Keratinocyte (primary cell): ENCODE measurements around the gene ANKRD44. TPM values are rescaled to one million over a fixed set of nuclear protein-coding genes. Genes with fewer than 3 reads are reported as not detected.

Source experiments
- DNase-seq: peaks from one replicate; pipeline ENCODE4 v3.0.0-alpha.2; 2011; ENCODE audit warnings: low read depth, missing footprints, low spot score
- FAIRE-seq: peaks from 2 replicates; lab custom pipeline; 2011; peaks lifted over from hg19 to GRCh38; lab: Jason Lieb, UNC
- H2AFZ ChIP-seq: 2 replicates; pipeline ENCODE4 v1.6.0; 2012; ENCODE audit warnings: low read length, control low read depth, inconsistent platforms; ENCODE audit not compliant: control insufficient read depth
- H3K27ac ChIP-seq: 2 replicates; pipeline ENCODE4 v1.5.1; 2011; ENCODE audit warnings: low read length; ENCODE audit not compliant: control insufficient read depth, insufficient read depth
- H3K27me3 ChIP-seq: 3 replicates; pipeline ENCODE4 v1.6.0; 2011; ENCODE audit warnings: low read length; ENCODE audit not compliant: control insufficient read depth, insufficient read depth; ENCODE audit errors: extremely low read depth
- H3K36me3 ChIP-seq, 2 experiments: 2 replicates in 1 of 2; 3 replicates in 1 of 2; pipeline ENCODE4 v1.5.1; 2011; ENCODE audit warnings: low read length in 2 of 2, mild to moderate bottlenecking in 1 of 2; ENCODE audit not compliant: control insufficient read depth in 2 of 2, insufficient read depth in 2 of 2; ENCODE audit errors: extremely low read depth in 1 of 2
- H3K4me1 ChIP-seq: 3 replicates; pipeline ENCODE4 v1.5.1; 2011; ENCODE audit warnings: low read length; ENCODE audit not compliant: control insufficient read depth, insufficient read depth; ENCODE audit errors: extremely low read depth
- H3K4me2 ChIP-seq: 3 replicates; pipeline ENCODE4 v1.6.0; 2011; ENCODE audit warnings: low read depth, low read length; ENCODE audit not compliant: control insufficient read depth, insufficient read depth; ENCODE audit errors: extremely low read depth
- H3K4me3 ChIP-seq, 3 experiments: fragments of 200-600 bp in 1 of 3; sonication (generic) in 1 of 3; 2 replicates in 2 of 3; 3 replicates in 1 of 3; pipeline ENCODE4 v1.5.1; 2011 to 2016; ENCODE audit warnings: low read length in 3 of 3, mild to moderate bottlenecking in 3 of 3, control low read depth in 2 of 3, inconsistent platforms in 1 of 3, low read depth in 1 of 3, mixed read lengths in 1 of 3, mixed run types in 1 of 3, moderate library complexity in 1 of 3; ENCODE audit not compliant: control insufficient read depth in 2 of 3, insufficient read depth in 2 of 3; ENCODE audit errors: extremely low read depth in 1 of 3
- H3K79me2 ChIP-seq: 2 replicates; pipeline ENCODE4 v1.6.0; 2012; ENCODE audit warnings: low read length; ENCODE audit not compliant: control insufficient read depth, insufficient read depth
- H3K9ac ChIP-seq: 3 replicates; pipeline ENCODE4 v1.6.0; 2011; ENCODE audit warnings: low read length; ENCODE audit not compliant: control insufficient read depth, insufficient read depth; ENCODE audit errors: extremely low read depth
- H3K9me1 ChIP-seq: 3 replicates; pipeline ENCODE4 v1.6.0; 2011; ENCODE audit warnings: low read length; ENCODE audit not compliant: control insufficient read depth, insufficient read depth; ENCODE audit errors: extremely low read depth
- H3K9me3 ChIP-seq: 2 replicates; pipeline ENCODE4 v1.5.1; 2012; ENCODE audit warnings: low read depth, low read length; ENCODE audit not compliant: control insufficient read depth
- H4K20me1 ChIP-seq: 3 replicates; pipeline ENCODE4 v1.6.0; 2011; ENCODE audit warnings: low read length; ENCODE audit not compliant: control insufficient read depth, insufficient read depth; ENCODE audit errors: extremely low read depth
- CTCF ChIP-seq, 3 experiments: IDR thresholded peaks in 1 of 3; conservative IDR thresholded peaks in 1 of 3; optimal IDR thresholded peaks in 1 of 3; 2 replicates in 2 of 3; 3 replicates in 1 of 3; pipeline versions ENCODE3 to v1.5.1; 2011; ENCODE audit warnings: low read length in 3 of 3, mild to moderate bottlenecking in 3 of 3, moderate library complexity in 2 of 3, control low read depth in 1 of 3, inconsistent platforms in 1 of 3; ENCODE audit not compliant: insufficient read depth in 2 of 3; ENCODE audit errors: extremely low read depth in 1 of 3
- EZH2 ChIP-seq: IDR thresholded peaks from one replicate; pipeline ENCODE4 v1.6.1; 2012; ENCODE audit warnings: inconsistent platforms, mild to moderate bottlenecking, low read length, moderate library complexity
- dilution Hi-C: fragments of 300-500 bp; cut with MboI; formaldehyde crosslinking; loops from one replicate; pipeline ENCODE4 v1.7.0; 2020; ENCODE audit warnings: low sequenced_read_pairs; ENCODE audit not compliant: extremely low pct_ligation_motif_present
- polyA plus RNA-seq, 5 experiments: library from polyadenylated mRNA; depleted of rRNA in 3 of 5; stranded (reverse) in 3 of 5; stranded (forward) in 1 of 5; unstranded in 1 of 5; fragments of >200 nt; gene quantifications; 1 replicate in 1 of 5; 2 replicates in 3 of 5; 3 replicates in 1 of 5; pipeline versions ENCODE4 v1.2.1 to v1.2.3, GENCODE V29; 2011 to 2012; ENCODE audit warnings: missing spikeins in 2 of 5, low read depth in 1 of 5, low replicate concordance in 1 of 5

ANKRD44 gene
- polyA plus RNA-seq, 1 donor (not counting 4 experiments of a cell fraction or from before 2014, with no cell fraction given) = 0.35 TPM

- Histone ChIP-seq H3K79me2 (no peaks in the 10 kb centered on the region), H3K4me2 (no peak overlapping the region), H3K9ac (no peak overlapping the region), H3K4me1 (no peaks in the 10 kb centered on the region), H3K9me3 (no peaks in the 10 kb centered on the region), H4K20me1 (no peaks in the 10 kb centered on the region), H3K9me1 (no peaks in the 10 kb centered on the region), H3K27me3 (no peaks in the 10 kb centered on the region), H3K36me3 (no peaks in the 10 kb centered on the region), H3K27ac (no peak overlapping the region), H3K4me3 (no peak overlapping the region), H2AFZ (no peak overlapping the region)
- TF ChIP-seq CTCF (optimal IDR thresholded peaks at IDR 0.05 in 1 of 3, IDR thresholded peaks at IDR 0.05 in 1 of 3, conservative IDR thresholded peaks at IDR 0.05 in 1 of 3; ENCODE audit: extremely low read depth in 1 of 3, insufficient read depth in 2 of 3, low read length in 3 of 3) (no peak), EZH2 (no peak)
- dilution Hi-C loops = no loop called here
- FAIRE-seq (no peak), DNase-seq (no peak)
Measured at GRCh38 chr2:197264332-197264731, 46.2 kb downstream of the ANKRD44 start.

GRCh38 chr2:197263077-197263476 is 47.5 kb downstream of the ANKRD44 start:
- H3K9me1 ChIP-seq = no peaks in the 10 kb centered on the region
- H3K4me1 ChIP-seq = no peaks in the 10 kb centered on the region
- no peak overlapping the region for H3K4me3 ChIP-seq
- no peaks in the 10 kb centered on the region for H3K79me2 ChIP-seq
- no peak overlapping the region for H2AFZ ChIP-seq
- no peak overlapping the region for H3K9ac ChIP-seq
- no peaks in the 10 kb centered on the region for H3K9me3 ChIP-seq
- no peak overlapping the region for H3K4me2 ChIP-seq
- FAIRE-seq (no peak), DNase-seq (no peak)
- H3K27ac ChIP-seq = no peak overlapping the region
- no peaks in the 10 kb centered on the region for H3K36me3 ChIP-seq
- TF ChIP-seq EZH2 (no peak), CTCF (optimal IDR thresholded peaks at IDR 0.05 in 1 of 3, IDR thresholded peaks at IDR 0.05 in 1 of 3, conservative IDR thresholded peaks at IDR 0.05 in 1 of 3; ENCODE audit: extremely low read depth in 1 of 3, insufficient read depth in 2 of 3, low read length in 3 of 3) (no peak)
- no peaks in the 10 kb centered on the region for H3K27me3 ChIP-seq
- dilution Hi-C loops = no loop called here
- no peaks in the 10 kb centered on the region for H4K20me1 ChIP-seq
